LNCaP clone FGC (cell line): ENCODE measurements around the gene TRAM2.

Experiments used
- DNase-seq: peaks from one replicate; pipeline ENCODE4 v3.0.0-alpha.2; 2011; ENCODE audit warnings: low read depth
- H3K4me3 ChIP-seq: 2 replicates; pipeline ENCODE4 v1.5.1; 2011; ENCODE audit warnings: mild to moderate bottlenecking, low read depth, low read length, control low read depth
- CTCF ChIP-seq: IDR thresholded peaks from 2 replicates; pipeline ENCODE4 v1.5.1; 2012; ENCODE audit warnings: mild to moderate bottlenecking; ENCODE audit not compliant: control insufficient read depth, insufficient read depth; ENCODE audit errors: extremely low read depth

Gene TRAM2

GRCh38 chr6:52457096-52457495, 119.8 kb downstream of the TRAM2 start:
- no peak for TF ChIP-seq CTCF
- DNase-seq = no peak
- H3K4me3 ChIP-seq = no peak overlapping the region

- TF ChIP-seq CTCF = no peak
- DNase-seq = no peak
- H3K4me3 ChIP-seq = no peak overlapping the region
Measured at GRCh38 chr6:52454556-52454955, 122.3 kb downstream of the TRAM2 start.
